ENCODE measurements around the gene CDK7. TPM values are rescaled to one million over a fixed set of nuclear protein-coding genes. Genes with fewer than 3 reads are reported as not detected.

The CDK7 gene
- total and polyA plus RNA-seq, 2 donors (not counting 1 experiment from before 2014, with no cell fraction given) = 12.3 to 30.6 TPM

GRCh38 chr5:69230181-69230580 lies 4.5 kb upstream of the CDK7 start:
- Histone ChIP-seq H4K20me1 (ENCODE audit: control insufficient read depth, insufficient read depth, low read length, poor library complexity, severe bottlenecking) (no peaks in the 10 kb centered on the region), H3K9ac (ENCODE audit: low read length) (no peak overlapping the region), H3K4me3 (ENCODE audit: control extremely low read depth in 1 of 5, extremely low read depth in 1 of 5, insufficient read depth in 1 of 5, low read depth in 2 of 5, low read length in 4 of 5) (no peak overlapping the region), H3K4me1 (ENCODE audit: control insufficient read depth in 2 of 2, insufficient read depth in 2 of 2, low read length in 2 of 2) (peaks cover 0 to 6% of the 10 kb centered on the region in 2 donors), H3K27me3 (replicated peaks in 1 of 4; ENCODE audit: control extremely low read depth in 1 of 4, control insufficient read depth in 3 of 4, insufficient read depth in 4 of 4, low read length in 3 of 4) (no peaks in the 10 kb centered on the region), H3K27ac (ENCODE audit: low read length in 2 of 2) (no peak overlapping the region), H3K9me3 (ENCODE audit: control extremely low read depth in 1 of 3, control insufficient read depth in 2 of 3, insufficient read depth in 1 of 3, low read length in 2 of 3) (no peaks in the 10 kb centered on the region), H2AFZ (ENCODE audit: insufficient read depth, low read depth, low read length, poor library complexity, severe bottlenecking) (no peak overlapping the region), H3K36me3 (replicated peaks in 1 of 2; ENCODE audit: control extremely low read depth in 1 of 2, control insufficient read depth in 1 of 2, extremely low read depth in 1 of 2, insufficient read depth in 2 of 2, low read length in 1 of 2) (peaks cover 3 to 12% of the 10 kb centered on the region in 2 experiments), H3K4me2 (replicated peaks; ENCODE audit: low read depth, low read length, poor library complexity, severe bottlenecking) (no peak overlapping the region), H3K79me2 (ENCODE audit: control insufficient read depth, insufficient read depth, low read length) (peaks cover 9% of the 10 kb centered on the region)
- no peaks in the 10 kb centered on the region for H3K9me3 Mint-ChIP-seq (ENCODE audit: insufficient read depth)
- no peak overlapping the region for H3K27ac Mint-ChIP-seq
- DNase-seq (no peak), ATAC-seq (ENCODE audit: low read depth) (no peak)
- H3K27me3 Mint-ChIP-seq = no peaks in the 10 kb centered on the region
- CTCF ChIA-PET = interaction anchor here (1.0 kb wide), 1 partner anchor 137 kb away, joined by 3 read pairs; the partner anchor contains the start of gene SLC30A5
- intact Hi-C loops (cut with micrococcal nuclease) = no loop called here
- POLR2A ChIA-PET = no interaction called here
- peaks cover 9% of the 10 kb centered on the region for H3K4me1 Mint-ChIP-seq
- TF ChIP-seq EZH2 (IDR thresholded peaks at IDR 0.05; ENCODE audit: borderline replicate concordance, insufficient read depth, low read depth, low read length, poor library complexity, severe bottlenecking) = no peak
- TF ChIP-seq, protein P1, sequence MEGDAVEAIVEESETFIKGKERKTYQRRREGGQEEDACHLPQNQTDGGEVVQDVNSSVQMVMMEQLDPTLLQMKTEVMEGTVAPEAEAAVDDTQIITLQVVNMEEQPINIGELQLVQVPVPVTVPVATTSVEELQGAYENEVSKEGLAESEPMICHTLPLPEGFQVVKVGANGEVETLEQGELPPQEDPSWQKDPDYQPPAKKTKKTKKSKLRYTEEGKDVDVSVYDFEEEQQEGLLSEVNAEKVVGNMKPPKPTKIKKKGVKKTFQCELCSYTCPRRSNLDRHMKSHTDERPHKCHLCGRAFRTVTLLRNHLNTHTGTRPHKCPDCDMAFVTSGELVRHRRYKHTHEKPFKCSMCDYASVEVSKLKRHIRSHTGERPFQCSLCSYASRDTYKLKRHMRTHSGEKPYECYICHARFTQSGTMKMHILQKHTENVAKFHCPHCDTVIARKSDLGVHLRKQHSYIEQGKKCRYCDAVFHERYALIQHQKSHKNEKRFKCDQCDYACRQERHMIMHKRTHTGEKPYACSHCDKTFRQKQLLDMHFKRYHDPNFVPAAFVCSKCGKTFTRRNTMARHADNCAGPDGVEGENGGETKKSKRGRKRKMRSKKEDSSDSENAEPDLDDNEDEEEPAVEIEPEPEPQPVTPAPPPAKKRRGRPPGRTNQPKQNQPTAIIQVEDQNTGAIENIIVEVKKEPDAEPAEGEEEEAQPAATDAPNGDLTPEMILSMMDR (IDR thresholded peaks at IDR 0.05) = no peak
- no peak overlapping the region for H3K4me3 Mint-ChIP-seq
- 100% methylated on average over 2 of the region's 2 CpGs for WGBS (ENCODE audit: insufficient coverage)

DNA sequence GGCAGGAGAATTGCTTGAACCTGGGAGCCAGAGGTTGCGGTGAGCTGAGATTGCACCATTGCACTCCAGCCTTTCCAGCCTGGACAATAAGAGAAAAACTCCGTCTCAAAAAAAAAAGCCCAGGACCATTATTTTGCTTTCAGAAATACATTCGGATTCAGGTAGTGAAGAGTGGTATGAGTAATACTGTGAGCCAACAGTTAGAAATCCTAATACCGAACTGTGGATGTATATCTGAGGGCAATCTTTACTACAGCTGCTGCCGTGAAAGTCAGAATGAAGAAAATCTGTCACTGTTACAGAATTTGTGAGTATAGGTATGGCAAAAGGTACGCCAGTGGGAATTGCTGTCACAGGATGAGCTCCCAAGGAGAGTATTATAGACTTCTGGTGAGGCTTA lies 3.4 kb upstream of the CDK7 start:
- no peak for TF ChIP-seq EZH2 (IDR thresholded peaks at IDR 0.05; ENCODE audit: borderline replicate concordance, insufficient read depth, low read depth, low read length, poor library complexity, severe bottlenecking)
- TF ChIP-seq, protein P1 (IDR thresholded peaks at IDR 0.05) = no peak
- WGBS (ENCODE audit: insufficient coverage) = 100% methylated on average over 3 of the region's 6 CpGs
- Histone ChIP-seq H2AFZ (ENCODE audit: insufficient read depth, low read depth, low read length, poor library complexity, severe bottlenecking) (no peak overlapping the region), H3K9me3 (ENCODE audit: control extremely low read depth in 1 of 3, control insufficient read depth in 2 of 3, insufficient read depth in 1 of 3, low read length in 2 of 3) (no peaks in the 10 kb centered on the region), H3K9ac (ENCODE audit: low read length) (no peak overlapping the region), H3K27ac (ENCODE audit: low read length in 2 of 2) (no peak overlapping the region), H4K20me1 (ENCODE audit: control insufficient read depth, insufficient read depth, low read length, poor library complexity, severe bottlenecking) (no peaks in the 10 kb centered on the region), H3K27me3 (replicated peaks in 1 of 4; ENCODE audit: control extremely low read depth in 1 of 4, control insufficient read depth in 3 of 4, insufficient read depth in 4 of 4, low read length in 3 of 4) (no peaks in the 10 kb centered on the region), H3K36me3 (replicated peaks in 1 of 2; ENCODE audit: control extremely low read depth in 1 of 2, control insufficient read depth in 1 of 2, extremely low read depth in 1 of 2, insufficient read depth in 2 of 2, low read length in 1 of 2) (peaks cover 3 to 12% of the 10 kb centered on the region in 2 experiments), H3K4me3 (ENCODE audit: control extremely low read depth in 1 of 5, extremely low read depth in 1 of 5, insufficient read depth in 1 of 5, low read depth in 2 of 5, low read length in 4 of 5) (no peak overlapping the region), H3K4me1 (ENCODE audit: control insufficient read depth in 2 of 2, insufficient read depth in 2 of 2, low read length in 2 of 2) (peaks cover 6 to 16% of the 10 kb centered on the region in 2 donors), H3K79me2 (ENCODE audit: control insufficient read depth, insufficient read depth, low read length) (peaks cover 17% of the 10 kb centered on the region), H3K4me2 (replicated peaks; ENCODE audit: low read depth, low read length, poor library complexity, severe bottlenecking) (no peak overlapping the region)
- H3K4me3 Mint-ChIP-seq = no peak overlapping the region
- intact Hi-C loops (cut with micrococcal nuclease) = no loop called here
- H3K4me1 Mint-ChIP-seq = peaks cover 17% of the 10 kb centered on the region
- no peaks in the 10 kb centered on the region for H3K27me3 Mint-ChIP-seq
- H3K9me3 Mint-ChIP-seq (ENCODE audit: insufficient read depth) = no peaks in the 10 kb centered on the region
- ChIA-PET POLR2A (no interaction called here), CTCF (interaction anchor here (1.6 kb wide), 1 partner anchor 138 kb away, joined by 3 read pairs; the partner anchor contains the start of gene SLC30A5)
- no peak overlapping the region for H3K27ac Mint-ChIP-seq
- DNase-seq = no peak
- no peak for ATAC-seq (ENCODE audit: low read depth)

All from B cell (primary cell).